GM12874 (cell line): Measurements from ENCODE around the gene ARAP1.

Experiments used
- CTCF ChIP-seq: IDR thresholded peaks from 2 replicates; pipeline ENCODE4 v1.5.1; 2011; ENCODE audit warnings: low read depth, mild to moderate bottlenecking, control low read depth, low read length, moderate library complexity; ENCODE audit not compliant: insufficient read depth

ARAP1 gene

GRCh38 chr11:72661486-72661885 lies 90.7 kb downstream of the ARAP1 start:
- no peak for TF ChIP-seq CTCF

GRCh38 chr11:72658989-72659640 lies 93.1 kb downstream of the ARAP1 start:
- TF ChIP-seq CTCF: no peak

- no peak for TF ChIP-seq CTCF
Observed at GRCh38 chr11:72657411-72658100, 94.7 kb downstream of the ARAP1 start.

- TF ChIP-seq CTCF: no peak
Observed at GRCh38 chr11:72655896-72656464, 96.2 kb downstream of the ARAP1 start.

- TF ChIP-seq CTCF: no peak
Observed at GRCh38 chr11:72655014-72655413, 97.2 kb downstream of the ARAP1 start.

GRCh38 chr11:72653649-72654048 lies 98.6 kb downstream of the ARAP1 start:
- TF ChIP-seq CTCF: no peak

- no peak for TF ChIP-seq CTCF
Observed at GRCh38 chr11:72652873-72653630, 99.2 kb downstream of the ARAP1 start.
